ENCODE measurements around the gene TBC1D5.

TBC1D5 gene

GRCh38 chr3:17761563-17761962 is 19.1 kb upstream of the TBC1D5 start:
- TF ChIP-seq FOXP2 (optimal IDR thresholded peaks at IDR 0.05; ENCODE audit: borderline replicate concordance, extremely low read depth, extremely low read length, insufficient read depth) (no peak), TAF1 (IDR thresholded peaks at IDR 0.05; ENCODE audit: borderline replicate concordance, insufficient read depth, low read length) (no peak), SIN3A (IDR thresholded peaks at IDR 0.05; ENCODE audit: borderline replicate concordance, insufficient read depth, low read length) (no peak), POLR2AphosphoS5 (IDR thresholded peaks at IDR 0.05; ENCODE audit: low read depth, low read length) (no peak)
- TF ChIP-seq, protein P1, sequence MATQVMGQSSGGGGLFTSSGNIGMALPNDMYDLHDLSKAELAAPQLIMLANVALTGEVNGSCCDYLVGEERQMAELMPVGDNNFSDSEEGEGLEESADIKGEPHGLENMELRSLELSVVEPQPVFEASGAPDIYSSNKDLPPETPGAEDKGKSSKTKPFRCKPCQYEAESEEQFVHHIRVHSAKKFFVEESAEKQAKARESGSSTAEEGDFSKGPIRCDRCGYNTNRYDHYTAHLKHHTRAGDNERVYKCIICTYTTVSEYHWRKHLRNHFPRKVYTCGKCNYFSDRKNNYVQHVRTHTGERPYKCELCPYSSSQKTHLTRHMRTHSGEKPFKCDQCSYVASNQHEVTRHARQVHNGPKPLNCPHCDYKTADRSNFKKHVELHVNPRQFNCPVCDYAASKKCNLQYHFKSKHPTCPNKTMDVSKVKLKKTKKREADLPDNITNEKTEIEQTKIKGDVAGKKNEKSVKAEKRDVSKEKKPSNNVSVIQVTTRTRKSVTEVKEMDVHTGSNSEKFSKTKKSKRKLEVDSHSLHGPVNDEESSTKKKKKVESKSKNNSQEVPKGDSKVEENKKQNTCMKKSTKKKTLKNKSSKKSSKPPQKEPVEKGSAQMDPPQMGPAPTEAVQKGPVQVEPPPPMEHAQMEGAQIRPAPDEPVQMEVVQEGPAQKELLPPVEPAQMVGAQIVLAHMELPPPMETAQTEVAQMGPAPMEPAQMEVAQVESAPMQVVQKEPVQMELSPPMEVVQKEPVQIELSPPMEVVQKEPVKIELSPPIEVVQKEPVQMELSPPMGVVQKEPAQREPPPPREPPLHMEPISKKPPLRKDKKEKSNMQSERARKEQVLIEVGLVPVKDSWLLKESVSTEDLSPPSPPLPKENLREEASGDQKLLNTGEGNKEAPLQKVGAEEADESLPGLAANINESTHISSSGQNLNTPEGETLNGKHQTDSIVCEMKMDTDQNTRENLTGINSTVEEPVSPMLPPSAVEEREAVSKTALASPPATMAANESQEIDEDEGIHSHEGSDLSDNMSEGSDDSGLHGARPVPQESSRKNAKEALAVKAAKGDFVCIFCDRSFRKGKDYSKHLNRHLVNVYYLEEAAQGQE (IDR thresholded peaks at IDR 0.05; ENCODE audit: insufficient read depth in 1 of 2, low read depth in 2 of 2, low read length in 2 of 2): no peak

GRCh38 chr3:17759901-17760300 is 17.5 kb upstream of the TBC1D5 start:
- TF ChIP-seq TAF1 (IDR thresholded peaks at IDR 0.05; ENCODE audit: borderline replicate concordance, insufficient read depth, low read length) (no peak), SIN3A (IDR thresholded peaks at IDR 0.05; ENCODE audit: borderline replicate concordance, insufficient read depth, low read length) (no peak), POLR2AphosphoS5 (IDR thresholded peaks at IDR 0.05; ENCODE audit: low read depth, low read length) (no peak), FOXP2 (optimal IDR thresholded peaks at IDR 0.05; ENCODE audit: borderline replicate concordance, extremely low read depth, extremely low read length, insufficient read depth) (no peak)
- TF ChIP-seq, protein P1 (IDR thresholded peaks at IDR 0.05; ENCODE audit: insufficient read depth in 1 of 2, low read depth in 2 of 2, low read length in 2 of 2): no peak

GRCh38 chr3:17755836-17756235 is 13.4 kb upstream of the TBC1D5 start:
- TF ChIP-seq SIN3A (IDR thresholded peaks at IDR 0.05; ENCODE audit: borderline replicate concordance, insufficient read depth, low read length): no peak
- no peak for TF ChIP-seq POLR2AphosphoS5 (IDR thresholded peaks at IDR 0.05; ENCODE audit: low read depth, low read length)

GRCh38 chr3:17753632-17753992 is 11.2 kb upstream of the TBC1D5 start:
- TF ChIP-seq FOXP2 (optimal IDR thresholded peaks at IDR 0.05; ENCODE audit: borderline replicate concordance, extremely low read depth, extremely low read length, insufficient read depth) (no peak), SIN3A (IDR thresholded peaks at IDR 0.05; ENCODE audit: borderline replicate concordance, insufficient read depth, low read length) (no peak), POLR2AphosphoS5 (IDR thresholded peaks at IDR 0.05; ENCODE audit: low read depth, low read length) (no peak), TAF1 (IDR thresholded peaks at IDR 0.05; ENCODE audit: borderline replicate concordance, insufficient read depth, low read length) (no peak)
- TF ChIP-seq, protein P1 (IDR thresholded peaks at IDR 0.05; ENCODE audit: insufficient read depth in 1 of 2, low read depth in 2 of 2, low read length in 2 of 2): no peak

DNA sequence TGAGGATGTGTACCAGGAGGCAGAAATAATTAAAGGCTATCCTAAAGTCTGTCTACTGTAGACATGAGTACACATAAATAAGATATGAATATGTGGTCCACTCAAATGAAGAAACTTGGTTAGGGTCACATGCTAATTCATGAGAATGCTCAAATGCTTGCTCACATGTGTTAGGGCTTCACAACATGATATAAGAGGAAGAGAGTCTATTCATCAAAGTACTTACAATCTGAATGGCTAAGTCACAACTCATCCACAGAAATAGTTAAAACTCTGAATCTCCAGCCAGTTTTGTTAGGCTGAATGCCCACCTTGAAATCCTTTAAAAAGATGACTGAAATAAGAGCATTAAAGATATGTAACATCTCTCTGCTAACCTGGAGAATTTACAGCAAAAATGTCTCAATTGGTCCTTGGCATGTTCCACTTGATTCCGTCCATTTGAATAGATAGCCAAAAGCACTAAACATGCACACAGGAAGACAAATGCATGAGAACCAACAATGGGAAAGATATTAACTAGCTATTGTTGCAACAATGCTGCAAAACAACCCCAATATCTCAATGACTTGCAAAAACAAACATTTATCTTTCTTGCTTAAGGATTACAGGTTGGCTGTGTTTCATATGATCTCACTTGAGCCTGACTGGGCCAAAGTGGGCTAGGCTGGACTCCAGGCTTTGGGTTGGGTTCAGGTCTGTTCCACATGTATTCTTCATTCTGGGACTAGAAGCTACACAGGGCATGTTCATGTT is 10.6 kb upstream of the TBC1D5 start:
- no peak for TF ChIP-seq POLR2AphosphoS5 (IDR thresholded peaks at IDR 0.05; ENCODE audit: low read depth, low read length)
- no peak for TF ChIP-seq FOXP2 (optimal IDR thresholded peaks at IDR 0.05; ENCODE audit: borderline replicate concordance, extremely low read depth, extremely low read length, insufficient read depth)

DNA sequence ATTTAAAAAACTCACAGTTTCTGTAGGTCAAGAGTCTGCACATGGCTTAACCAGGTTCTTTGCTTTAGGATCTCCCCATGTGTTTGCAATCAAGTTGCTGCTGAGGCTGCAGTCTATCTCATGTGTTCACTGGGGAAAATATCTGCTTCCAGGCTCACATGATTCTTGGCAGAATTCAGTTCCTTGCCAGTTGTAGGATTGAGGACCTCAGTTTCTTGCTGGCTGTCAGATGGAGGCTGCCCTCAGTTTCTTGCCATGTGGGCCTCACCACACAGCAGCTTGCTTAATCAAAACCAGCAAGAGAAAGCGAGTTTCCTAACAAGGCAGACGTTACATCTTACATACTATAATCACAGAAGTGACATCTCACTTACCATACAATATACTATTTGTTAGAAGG is 10.0 kb upstream of the TBC1D5 start:
- TF ChIP-seq TAF1 (IDR thresholded peaks at IDR 0.05; ENCODE audit: borderline replicate concordance, insufficient read depth, low read length) (no peak), POLR2AphosphoS5 (IDR thresholded peaks at IDR 0.05; ENCODE audit: low read depth, low read length) (no peak)
- TF ChIP-seq, protein P1 (IDR thresholded peaks at IDR 0.05; ENCODE audit: insufficient read depth in 1 of 2, low read depth in 2 of 2, low read length in 2 of 2): no peak

Data from PFSK-1 (cell line).